H9 (cell line): ENCODE results near the gene TRAF5. TPM values are rescaled to one million over a fixed set of nuclear protein-coding genes. Genes with fewer than 3 reads are reported as not detected.

Experiments
- DNase-seq: peaks from one replicate; pipeline ENCODE4 v3.0.0-alpha.2; 2017
- H2AFZ ChIP-seq: one replicate; pipeline ENCODE4 v1.6.1; 2013; ENCODE audit warnings: mild to moderate bottlenecking, low read length, control low read depth, moderate library complexity
- H2AK5ac ChIP-seq: 2 replicates; pipeline ENCODE4 v1.6.1; 2013; ENCODE audit warnings: low read length, control low read depth, mixed read lengths; ENCODE audit not compliant: insufficient read length
- H2BK120ac ChIP-seq: one replicate; pipeline ENCODE4 v1.6.1; 2013; ENCODE audit warnings: low read depth, mild to moderate bottlenecking, low read length, control low read depth, inconsistent platforms; ENCODE audit not compliant: poor library complexity, severe bottlenecking
- H2BK12ac ChIP-seq: 2 replicates; pipeline ENCODE4 v1.6.1; 2013; ENCODE audit warnings: low read length, control low read depth, mixed read lengths, low read depth; ENCODE audit not compliant: insufficient read length
- H2BK15ac ChIP-seq: 2 replicates; pipeline ENCODE4 v1.6.1; 2013; ENCODE audit warnings: low read depth, low read length, control low read depth
- H2BK20ac ChIP-seq: one replicate; pipeline ENCODE4 v1.6.1; 2013; ENCODE audit warnings: low read depth, mild to moderate bottlenecking, low read length, control low read depth, inconsistent platforms; ENCODE audit not compliant: poor library complexity, severe bottlenecking
- H2BK5ac ChIP-seq: 2 replicates; pipeline ENCODE4 v1.6.1; 2013; ENCODE audit warnings: low read length, control low read depth, mixed read lengths; ENCODE audit not compliant: insufficient read length
- H3K14ac ChIP-seq: 2 replicates; pipeline ENCODE4 v1.6.1; 2013; ENCODE audit warnings: low read length, control low read depth; ENCODE audit not compliant: insufficient read depth
- H3K18ac ChIP-seq: 2 replicates; pipeline ENCODE4 v1.6.1; 2013; ENCODE audit warnings: low read depth, mild to moderate bottlenecking, mixed read lengths, low read length, control low read depth; ENCODE audit not compliant: insufficient read length
- H3K23ac ChIP-seq: 2 replicates; pipeline ENCODE4 v1.6.1; 2013; ENCODE audit warnings: low read length, control low read depth, mixed read lengths, low read depth; ENCODE audit not compliant: insufficient read length
- H3K23me2 ChIP-seq: 2 replicates; pipeline ENCODE4 v1.6.1; 2013; ENCODE audit warnings: low read depth, mild to moderate bottlenecking, mixed read lengths, low read length, control low read depth; ENCODE audit not compliant: insufficient read length, poor library complexity, severe bottlenecking
- H3K27ac ChIP-seq: 2 replicates; pipeline ENCODE4 v1.5.1; 2013; ENCODE audit warnings: low read length, control low read depth, mixed read lengths, low read depth; ENCODE audit not compliant: insufficient read length
- H3K27me3 ChIP-seq: 2 replicates; pipeline ENCODE4 v1.6.1; 2013; ENCODE audit warnings: low read length, control low read depth, inconsistent platforms; ENCODE audit not compliant: insufficient read depth
- H3K4ac ChIP-seq: 2 replicates; pipeline ENCODE4 v1.6.1; 2013; ENCODE audit warnings: low read depth, mild to moderate bottlenecking, control low read depth, inconsistent platforms, low read length, moderate library complexity
- H3K4me1 ChIP-seq: 2 replicates; pipeline ENCODE4 v1.6.1; 2013; ENCODE audit warnings: low read length, control low read depth, inconsistent platforms; ENCODE audit not compliant: insufficient read depth
- H3K4me2 ChIP-seq: 2 replicates; pipeline ENCODE4 v1.6.1; 2013; ENCODE audit warnings: low read length, control low read depth, mixed read lengths; ENCODE audit not compliant: insufficient read length, insufficient read depth
- H3K56ac ChIP-seq: 2 replicates; pipeline ENCODE4 v1.6.1; 2013; ENCODE audit warnings: low read depth, mild to moderate bottlenecking, mixed read lengths, low read length, control low read depth; ENCODE audit not compliant: insufficient read length
- H3K79me1 ChIP-seq: 2 replicates; pipeline ENCODE4 v1.6.1; 2013; ENCODE audit warnings: low read depth, mild to moderate bottlenecking, moderate library complexity, low read length, control low read depth, inconsistent platforms; ENCODE audit not compliant: insufficient read depth, poor library complexity, severe bottlenecking
- H3K79me2 ChIP-seq: 2 replicates; pipeline ENCODE4 v1.6.1; 2013; ENCODE audit warnings: low read length, control low read depth, inconsistent platforms; ENCODE audit not compliant: insufficient read depth
- H3K9ac ChIP-seq: 2 replicates; pipeline ENCODE4 v1.6.1; 2013; ENCODE audit warnings: low read length, control low read depth, mixed read lengths; ENCODE audit not compliant: insufficient read length; ENCODE audit errors: extremely low read depth
- H3K9me3 ChIP-seq: one replicate; pipeline ENCODE4 v1.6.1; 2013; ENCODE audit warnings: low read depth, low read length, inconsistent platforms; ENCODE audit not compliant: control insufficient read depth
- H3T11ph ChIP-seq: one replicate; pipeline ENCODE4 v1.6.1; 2013; ENCODE audit warnings: mild to moderate bottlenecking, low read length, control low read depth, inconsistent platforms
- H4K20me1 ChIP-seq: one replicate; pipeline ENCODE4 v1.6.1; 2013; ENCODE audit not compliant: control insufficient read depth, insufficient read length, insufficient read depth
- H4K5ac ChIP-seq: 2 replicates; pipeline ENCODE4 v1.6.1; 2013; ENCODE audit warnings: low read depth, mild to moderate bottlenecking, mixed read lengths, low read length, control low read depth; ENCODE audit not compliant: insufficient read length
- H4K8ac ChIP-seq: replicated peaks from 2 replicates; pipeline ENCODE4 v1.6.1; 2013; ENCODE audit warnings: low read length, control low read depth, mixed read lengths, low read depth; ENCODE audit not compliant: insufficient read length
- H4K91ac ChIP-seq: 2 replicates; pipeline ENCODE4 v1.6.1; 2013; ENCODE audit warnings: low read depth, mild to moderate bottlenecking, moderate library complexity, mixed read lengths, low read length, control low read depth; ENCODE audit not compliant: insufficient read length
- H3K27ac Mint-ChIP-seq, 3 experiments: 2 replicates in 2 of 3; 3 replicates in 1 of 3; pipeline ENCODE4 v1.8.0; 2020 to 2021; ENCODE audit warnings: mixed read lengths in 3 of 3, mild to moderate bottlenecking in 1 of 3, moderate library complexity in 1 of 3
- H3K27me3 Mint-ChIP-seq: 2 replicates; pipeline ENCODE4 v1.8.0; 2021; ENCODE audit warnings: low read depth, mild to moderate bottlenecking, moderate library complexity, mixed read lengths
- H3K36me3 Mint-ChIP-seq, 3 experiments: 2 replicates in 2 of 3; 3 replicates in 1 of 3; pipeline ENCODE4 v1.8.0; 2020 to 2021; ENCODE audit warnings: low read depth in 3 of 3, mixed read lengths in 3 of 3; ENCODE audit not compliant: insufficient read depth in 1 of 3
- H3K4me1 Mint-ChIP-seq, 2 experiments: 2 replicates each; pipeline ENCODE4 v1.8.0; 2020; ENCODE audit warnings: mixed read lengths in 2 of 2
- H3K4me3 Mint-ChIP-seq, 2 experiments: 2 replicates in 1 of 2; 3 replicates in 1 of 2; pipeline ENCODE4 v1.8.0; 2020 to 2021; ENCODE audit warnings: mild to moderate bottlenecking in 2 of 2, mixed read lengths in 2 of 2, moderate library complexity in 1 of 2
- H3K9me3 Mint-ChIP-seq, 2 experiments: 2 replicates in 1 of 2; 3 replicates in 1 of 2; pipeline ENCODE4 v1.8.0; 2020; ENCODE audit warnings: mild to moderate bottlenecking in 2 of 2, mixed read lengths in 2 of 2, moderate library complexity in 1 of 2
- WGBS: extraction: QIAGEN DNeasy Blood & Tissue Kit; methylation state at CpG from one replicate; pipeline ENCODE4 v1.1.7; 2013; ENCODE audit warnings: missing lambda C conversion rate, low lambda C conversion rate, mixed read lengths; ENCODE audit not compliant: insufficient read length; ENCODE audit errors: extremely low coverage; 5-methylcytosine and 5-hydroxymethylcytosine counted together
- total RNA-seq: library from RNA; stranded (reverse); gene quantifications from 2 replicates; pipeline ENCODE4 v1.2.1, GENCODE V29; 2021
- TF ChIP-seq, protein P1 (sequence below): fragments of 200-600 bp; sonication (generic); conservative IDR thresholded peaks from 3 replicates; pipeline ENCODE4 v1.8.0; 2021; ENCODE audit warnings: antibody characterized with exemption, mild to moderate bottlenecking

Gene TRAF5
- total RNA-seq, 1 experiment from 2014 or later, result 19.1 TPM

DNA sequence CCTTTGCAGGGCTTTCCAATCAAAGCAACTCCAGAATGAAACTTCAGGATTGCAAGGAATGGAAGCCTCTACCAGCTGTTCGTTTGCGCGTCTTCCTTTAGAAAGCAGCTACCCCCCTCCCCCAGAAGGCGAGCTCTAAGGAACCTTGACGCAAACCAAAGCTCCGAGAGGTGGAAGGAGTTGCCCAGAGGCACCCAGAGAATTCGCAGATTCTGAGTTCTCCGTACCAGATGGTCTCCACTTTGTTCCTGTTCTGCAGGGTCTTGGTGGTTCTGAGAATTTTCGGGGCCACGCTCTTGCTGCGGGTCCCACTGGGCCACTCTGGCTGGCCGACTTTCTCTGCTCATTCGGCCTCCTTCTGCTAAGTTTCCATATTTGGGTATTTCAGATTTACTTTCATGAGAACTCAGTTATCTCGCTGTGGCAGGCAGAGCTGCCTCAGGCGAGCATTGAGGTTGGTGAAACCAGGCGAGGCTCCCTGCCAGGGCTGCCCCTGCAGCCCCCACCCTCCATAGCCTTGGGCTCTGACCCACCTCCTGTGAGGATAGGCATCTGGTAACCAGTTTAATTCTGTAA lies 801 bp downstream of the TRAF5 start:
- peaks cover 3% of the 10 kb centered on the region; the same call in 1 of the 2 replicates for H3K79me2 ChIP-seq
- H3K27ac Mint-ChIP-seq, result 0 out of 7 replicates have a peak overlapping the region, but pooled peaks of 1 of the 3 experiments have one; percentile 16

More for the DNA sequence above, 801 bp downstream of the TRAF5 start:
- Histone ChIP-seq H3K27me3 (no peaks in the 10 kb centered on the region), H2BK5ac (no peak overlapping the region), H4K91ac (no peak overlapping the region), H2BK120ac (no peak overlapping the region), H3K56ac (no peak overlapping the region), H3K9me3 (no peaks in the 10 kb centered on the region), H4K5ac (no peak overlapping the region), H3K23me2 (peaks cover 14% of the 10 kb centered on the region), H3K23ac (no peak overlapping the region), H3K14ac (peak overlapping the region; percentile 86; the same call in 1 of the 2 replicates), H2BK15ac (no peak overlapping the region), H3K18ac (no peak overlapping the region), H3K9ac (no peak overlapping the region), H3K4me1 (peaks cover 11% of the 10 kb centered on the region; the same call in 1 of the 2 replicates), H3K4ac (no peak overlapping the region), H3K4me2 (peak overlapping the region; percentile 27), H2AFZ (no peak overlapping the region), H3T11ph (no peak overlapping the region), H3K79me1 (no peaks in the 10 kb centered on the region), H2BK20ac (no peak overlapping the region), H4K8ac (no peak overlapping the region), H2AK5ac (no peak overlapping the region), H3K27ac (no peak overlapping the region), H2BK12ac (no peak overlapping the region), H4K20me1 (no peaks in the 10 kb centered on the region)
- peak; percentile 52 for DNase-seq
- Mint-ChIP-seq H3K9me3 (no peaks in the 10 kb centered on the region), H3K4me1 (peaks cover 53 to 56% of the 10 kb centered on the region in 2 experiments), H3K4me3 (peak overlapping the region; percentile 86 to 90), H3K27me3 (peaks cover 22% of the 10 kb centered on the region), H3K36me3 (peaks cover 0 to 14% (median 0%) of the 10 kb centered on the region in 3 experiments; a peak in 5 of 7 replicates)
- TF ChIP-seq, protein P1, sequence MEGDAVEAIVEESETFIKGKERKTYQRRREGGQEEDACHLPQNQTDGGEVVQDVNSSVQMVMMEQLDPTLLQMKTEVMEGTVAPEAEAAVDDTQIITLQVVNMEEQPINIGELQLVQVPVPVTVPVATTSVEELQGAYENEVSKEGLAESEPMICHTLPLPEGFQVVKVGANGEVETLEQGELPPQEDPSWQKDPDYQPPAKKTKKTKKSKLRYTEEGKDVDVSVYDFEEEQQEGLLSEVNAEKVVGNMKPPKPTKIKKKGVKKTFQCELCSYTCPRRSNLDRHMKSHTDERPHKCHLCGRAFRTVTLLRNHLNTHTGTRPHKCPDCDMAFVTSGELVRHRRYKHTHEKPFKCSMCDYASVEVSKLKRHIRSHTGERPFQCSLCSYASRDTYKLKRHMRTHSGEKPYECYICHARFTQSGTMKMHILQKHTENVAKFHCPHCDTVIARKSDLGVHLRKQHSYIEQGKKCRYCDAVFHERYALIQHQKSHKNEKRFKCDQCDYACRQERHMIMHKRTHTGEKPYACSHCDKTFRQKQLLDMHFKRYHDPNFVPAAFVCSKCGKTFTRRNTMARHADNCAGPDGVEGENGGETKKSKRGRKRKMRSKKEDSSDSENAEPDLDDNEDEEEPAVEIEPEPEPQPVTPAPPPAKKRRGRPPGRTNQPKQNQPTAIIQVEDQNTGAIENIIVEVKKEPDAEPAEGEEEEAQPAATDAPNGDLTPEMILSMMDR, result no peak
- no CpG with 5 or more reads among the region's 16 CpGs for WGBS
